ENCODE data around the gene NRXN3. TPM values are rescaled to one million over a fixed set of nuclear protein-coding genes. Genes with fewer than 3 reads are reported as not detected.

NRXN3 gene
- total and polyA plus RNA-seq, 4 donors = 0.07 to 1.2 (median 0.23) TPM

DNA sequence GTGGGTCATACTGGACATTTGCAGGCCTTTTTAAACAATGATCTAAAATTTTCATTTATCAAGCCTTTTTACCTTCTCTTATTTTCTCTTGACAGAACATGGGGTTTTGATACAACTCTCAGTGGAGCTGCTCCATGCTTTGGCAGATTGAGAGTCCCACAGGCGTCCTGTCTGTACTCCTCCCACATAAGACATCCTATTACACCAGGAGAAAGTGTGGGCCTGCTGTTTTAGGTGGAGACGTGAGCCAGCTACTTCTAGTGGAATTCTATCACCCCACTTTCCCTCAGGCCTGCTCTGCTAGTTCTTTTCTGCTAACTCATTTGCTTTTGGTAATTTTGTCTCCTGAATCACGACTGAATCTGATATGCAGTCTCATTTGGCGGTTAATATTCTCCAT lies 33.5 kb upstream of the NRXN3 start:
- 55% methylated on average over 4 of the region's 4 CpGs for WGBS
- DNase-seq (ENCODE audit: low spot score) = no peak
- Histone ChIP-seq H3K4me1 (ENCODE audit: control insufficient read depth in 4 of 4, insufficient read depth in 4 of 4, low read length in 3 of 4) (no peaks in the 10 kb centered on the region), H3K9ac (ENCODE audit: low read depth in 1 of 2, low read length in 2 of 2) (no peak overlapping the region), H3K27ac (ENCODE audit: low read depth in 1 of 2, low read length in 2 of 2) (no peak overlapping the region), H3K9me3 (ENCODE audit: control insufficient read depth in 4 of 4, low read length in 3 of 4) (no peaks in the 10 kb centered on the region), H3K36me3 (ENCODE audit: control insufficient read depth in 4 of 4, insufficient read depth in 3 of 4, low read depth in 1 of 4, low read length in 3 of 4) (no peaks in the 10 kb centered on the region), H3K4me3 (ENCODE audit: low read depth in 1 of 3, low read length in 3 of 3) (no peak overlapping the region), H3K27me3 (ENCODE audit: control insufficient read depth in 4 of 4, insufficient read depth in 4 of 4, low read length in 3 of 4) (no peaks in the 10 kb centered on the region)
- TF ChIP-seq HNF4A (conservative IDR thresholded peaks at IDR 0.05) = no peak
- no peak for TF ChIP-seq FOXA2 (IDR thresholded peaks at IDR 0.05)
- no peak for TF ChIP-seq JUND (IDR thresholded peaks at IDR 0.05)
- TF ChIP-seq RAD21 (IDR thresholded peaks at IDR 0.05) = no peak
- no peak for TF ChIP-seq RXRA (IDR thresholded peaks at IDR 0.05)
- TF ChIP-seq, protein P1, sequence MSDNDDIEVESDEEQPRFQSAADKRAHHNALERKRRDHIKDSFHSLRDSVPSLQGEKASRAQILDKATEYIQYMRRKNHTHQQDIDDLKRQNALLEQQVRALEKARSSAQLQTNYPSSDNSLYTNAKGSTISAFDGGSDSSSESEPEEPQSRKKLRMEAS (IDR thresholded peaks at IDR 0.05) = no peak
- TF ChIP-seq, protein P2, sequence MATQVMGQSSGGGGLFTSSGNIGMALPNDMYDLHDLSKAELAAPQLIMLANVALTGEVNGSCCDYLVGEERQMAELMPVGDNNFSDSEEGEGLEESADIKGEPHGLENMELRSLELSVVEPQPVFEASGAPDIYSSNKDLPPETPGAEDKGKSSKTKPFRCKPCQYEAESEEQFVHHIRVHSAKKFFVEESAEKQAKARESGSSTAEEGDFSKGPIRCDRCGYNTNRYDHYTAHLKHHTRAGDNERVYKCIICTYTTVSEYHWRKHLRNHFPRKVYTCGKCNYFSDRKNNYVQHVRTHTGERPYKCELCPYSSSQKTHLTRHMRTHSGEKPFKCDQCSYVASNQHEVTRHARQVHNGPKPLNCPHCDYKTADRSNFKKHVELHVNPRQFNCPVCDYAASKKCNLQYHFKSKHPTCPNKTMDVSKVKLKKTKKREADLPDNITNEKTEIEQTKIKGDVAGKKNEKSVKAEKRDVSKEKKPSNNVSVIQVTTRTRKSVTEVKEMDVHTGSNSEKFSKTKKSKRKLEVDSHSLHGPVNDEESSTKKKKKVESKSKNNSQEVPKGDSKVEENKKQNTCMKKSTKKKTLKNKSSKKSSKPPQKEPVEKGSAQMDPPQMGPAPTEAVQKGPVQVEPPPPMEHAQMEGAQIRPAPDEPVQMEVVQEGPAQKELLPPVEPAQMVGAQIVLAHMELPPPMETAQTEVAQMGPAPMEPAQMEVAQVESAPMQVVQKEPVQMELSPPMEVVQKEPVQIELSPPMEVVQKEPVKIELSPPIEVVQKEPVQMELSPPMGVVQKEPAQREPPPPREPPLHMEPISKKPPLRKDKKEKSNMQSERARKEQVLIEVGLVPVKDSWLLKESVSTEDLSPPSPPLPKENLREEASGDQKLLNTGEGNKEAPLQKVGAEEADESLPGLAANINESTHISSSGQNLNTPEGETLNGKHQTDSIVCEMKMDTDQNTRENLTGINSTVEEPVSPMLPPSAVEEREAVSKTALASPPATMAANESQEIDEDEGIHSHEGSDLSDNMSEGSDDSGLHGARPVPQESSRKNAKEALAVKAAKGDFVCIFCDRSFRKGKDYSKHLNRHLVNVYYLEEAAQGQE (IDR thresholded peaks at IDR 0.05) = no peak
- no peak for TF ChIP-seq HNF4G (IDR thresholded peaks at IDR 0.05)
- no peak for TF ChIP-seq GABPA (IDR thresholded peaks at IDR 0.05 in 1 of 2, conservative IDR thresholded peaks at IDR 0.05 in 1 of 2)
- no peak for TF ChIP-seq SP1 (IDR thresholded peaks at IDR 0.05)
- TF ChIP-seq FOXA1 (IDR thresholded peaks at IDR 0.05) = no peak
- TF ChIP-seq NR2F2 (IDR thresholded peaks at IDR 0.05) = no peak
- TF ChIP-seq, protein P3, sequence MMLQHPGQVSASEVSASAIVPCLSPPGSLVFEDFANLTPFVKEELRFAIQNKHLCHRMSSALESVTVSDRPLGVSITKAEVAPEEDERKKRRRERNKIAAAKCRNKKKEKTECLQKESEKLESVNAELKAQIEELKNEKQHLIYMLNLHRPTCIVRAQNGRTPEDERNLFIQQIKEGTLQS (IDR thresholded peaks at IDR 0.05) = no peak
- TF ChIP-seq EGR1 (IDR thresholded peaks at IDR 0.05; ENCODE audit: low read depth in 2 of 2) = no peak
- TF ChIP-seq TAF1 (conservative IDR thresholded peaks at IDR 0.05) = no peak
- TF ChIP-seq, protein P4, sequence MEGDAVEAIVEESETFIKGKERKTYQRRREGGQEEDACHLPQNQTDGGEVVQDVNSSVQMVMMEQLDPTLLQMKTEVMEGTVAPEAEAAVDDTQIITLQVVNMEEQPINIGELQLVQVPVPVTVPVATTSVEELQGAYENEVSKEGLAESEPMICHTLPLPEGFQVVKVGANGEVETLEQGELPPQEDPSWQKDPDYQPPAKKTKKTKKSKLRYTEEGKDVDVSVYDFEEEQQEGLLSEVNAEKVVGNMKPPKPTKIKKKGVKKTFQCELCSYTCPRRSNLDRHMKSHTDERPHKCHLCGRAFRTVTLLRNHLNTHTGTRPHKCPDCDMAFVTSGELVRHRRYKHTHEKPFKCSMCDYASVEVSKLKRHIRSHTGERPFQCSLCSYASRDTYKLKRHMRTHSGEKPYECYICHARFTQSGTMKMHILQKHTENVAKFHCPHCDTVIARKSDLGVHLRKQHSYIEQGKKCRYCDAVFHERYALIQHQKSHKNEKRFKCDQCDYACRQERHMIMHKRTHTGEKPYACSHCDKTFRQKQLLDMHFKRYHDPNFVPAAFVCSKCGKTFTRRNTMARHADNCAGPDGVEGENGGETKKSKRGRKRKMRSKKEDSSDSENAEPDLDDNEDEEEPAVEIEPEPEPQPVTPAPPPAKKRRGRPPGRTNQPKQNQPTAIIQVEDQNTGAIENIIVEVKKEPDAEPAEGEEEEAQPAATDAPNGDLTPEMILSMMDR (IDR thresholded peaks at IDR 0.05; ENCODE audit: low read depth, low read length, missing input control) = no peak

DNA sequence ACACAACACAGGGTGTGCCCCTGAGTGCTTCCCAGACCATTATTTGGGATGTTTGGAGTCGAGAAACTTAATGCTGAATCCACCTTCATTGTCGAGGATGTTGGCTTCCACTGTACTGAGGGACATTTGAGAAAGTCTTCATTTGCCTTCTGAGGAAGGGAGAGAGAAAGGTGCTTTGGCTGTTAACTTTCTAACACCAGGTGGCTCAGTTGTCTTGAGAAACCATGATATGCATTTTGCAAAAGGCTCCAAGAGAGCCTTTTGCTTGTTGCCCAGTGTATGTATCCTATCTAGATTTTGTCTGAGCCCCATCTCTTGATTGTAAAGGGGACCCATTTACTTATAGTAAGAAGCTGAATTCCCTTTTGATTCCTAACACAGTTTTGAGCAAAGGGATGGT lies 28.6 kb upstream of the NRXN3 start:
- 46% methylated on average over 2 of the region's 2 CpGs for WGBS
- Histone ChIP-seq H3K4me1 (ENCODE audit: control insufficient read depth in 4 of 4, insufficient read depth in 4 of 4, low read length in 3 of 4) (no peaks in the 10 kb centered on the region), H3K9ac (ENCODE audit: low read depth in 1 of 2, low read length in 2 of 2) (no peak overlapping the region), H3K36me3 (ENCODE audit: control insufficient read depth in 4 of 4, insufficient read depth in 3 of 4, low read depth in 1 of 4, low read length in 3 of 4) (no peaks in the 10 kb centered on the region), H3K9me3 (ENCODE audit: control insufficient read depth in 4 of 4, low read length in 3 of 4) (no peaks in the 10 kb centered on the region), H3K4me3 (ENCODE audit: low read depth in 1 of 3, low read length in 3 of 3) (no peak overlapping the region), H3K27me3 (ENCODE audit: control insufficient read depth in 4 of 4, insufficient read depth in 4 of 4, low read length in 3 of 4) (no peaks in the 10 kb centered on the region), H3K27ac (ENCODE audit: low read depth in 1 of 2, low read length in 2 of 2) (no peak overlapping the region)
- DNase-seq (ENCODE audit: low spot score) = no peak
- TF ChIP-seq RXRA (IDR thresholded peaks at IDR 0.05) (no peak), NR2F2 (IDR thresholded peaks at IDR 0.05) (no peak), TAF1 (conservative IDR thresholded peaks at IDR 0.05) (no peak), SP1 (IDR thresholded peaks at IDR 0.05) (no peak), EGR1 (IDR thresholded peaks at IDR 0.05; ENCODE audit: low read depth in 2 of 2) (no peak), YY1 (IDR thresholded peaks at IDR 0.05) (no peak), HNF4G (IDR thresholded peaks at IDR 0.05) (no peak), FOXA1 (IDR thresholded peaks at IDR 0.05) (no peak)
- TF ChIP-seq, protein P2 (IDR thresholded peaks at IDR 0.05) = no peak
- TF ChIP-seq, protein P4 (IDR thresholded peaks at IDR 0.05; ENCODE audit: low read depth, low read length, missing input control) = no peak
